IPS-20b (cell line): ENCODE measurements around the gene MMS22L.

ENCODE experiments used
- H3K27ac ChIP-seq: one replicate; pipeline ENCODE4 v1.5.1; 2013; ENCODE audit warnings: low read length
- H3K27me3 ChIP-seq: 2 replicates; pipeline ENCODE4 v1.6.1; 2013; ENCODE audit warnings: mild to moderate bottlenecking, low read length, inconsistent platforms; ENCODE audit not compliant: insufficient read depth
- H3K36me3 ChIP-seq: 2 replicates; pipeline ENCODE4 v1.6.1; 2013; ENCODE audit warnings: low read depth, mild to moderate bottlenecking, inconsistent platforms, low read length, moderate library complexity; ENCODE audit not compliant: insufficient read depth
- H3K4me1 ChIP-seq: 2 replicates; pipeline ENCODE4 v1.6.1; 2013; ENCODE audit warnings: mild to moderate bottlenecking, control low read depth, inconsistent platforms, low read length, moderate library complexity; ENCODE audit not compliant: insufficient read depth
- H3K4me3 ChIP-seq: 2 replicates; pipeline ENCODE4 v1.5.1; 2013; ENCODE audit warnings: mild to moderate bottlenecking, low read length, inconsistent platforms
- H3K9ac ChIP-seq: 2 replicates; pipeline ENCODE4 v1.6.1; 2013; ENCODE audit warnings: low read depth, mild to moderate bottlenecking, inconsistent platforms, low read length, moderate library complexity
- H3K9me3 ChIP-seq: 2 replicates; pipeline ENCODE4 v1.6.1; 2013; ENCODE audit warnings: mild to moderate bottlenecking, low read depth, low read length, inconsistent platforms; ENCODE audit not compliant: insufficient read depth

Gene MMS22L

DNA sequence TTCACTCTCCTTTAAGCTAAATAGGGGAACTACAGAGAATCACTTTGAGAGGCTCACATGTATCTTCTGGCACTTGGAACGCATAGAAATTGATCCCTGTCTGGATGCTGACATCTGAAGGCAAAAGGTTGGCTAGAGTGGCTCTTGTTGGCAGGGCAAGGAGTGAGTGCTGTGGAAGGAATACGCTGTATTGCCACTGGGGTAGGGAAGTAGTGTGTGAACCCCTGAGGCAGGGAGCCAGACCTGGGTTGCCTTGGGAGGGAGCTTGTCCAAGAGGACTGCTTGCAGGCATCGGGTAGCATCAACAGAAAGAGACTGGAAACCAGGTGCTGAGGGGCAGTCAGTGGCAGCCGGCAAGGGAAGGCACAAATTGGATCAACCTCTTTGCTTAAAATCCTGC is 8.9 kb upstream of the MMS22L start:
- Histone ChIP-seq H3K27ac (no peak overlapping the region), H3K4me3 (no peak overlapping the region), H3K9ac (no peak overlapping the region), H3K36me3 (no peaks in the 10 kb centered on the region), H3K4me1 (peaks cover 9% of the 10 kb centered on the region; the same call in 1 of the 2 replicates), H3K9me3 (peaks cover 8% of the 10 kb centered on the region; the same call in 1 of the 2 replicates), H3K27me3 (no peaks in the 10 kb centered on the region)

DNA sequence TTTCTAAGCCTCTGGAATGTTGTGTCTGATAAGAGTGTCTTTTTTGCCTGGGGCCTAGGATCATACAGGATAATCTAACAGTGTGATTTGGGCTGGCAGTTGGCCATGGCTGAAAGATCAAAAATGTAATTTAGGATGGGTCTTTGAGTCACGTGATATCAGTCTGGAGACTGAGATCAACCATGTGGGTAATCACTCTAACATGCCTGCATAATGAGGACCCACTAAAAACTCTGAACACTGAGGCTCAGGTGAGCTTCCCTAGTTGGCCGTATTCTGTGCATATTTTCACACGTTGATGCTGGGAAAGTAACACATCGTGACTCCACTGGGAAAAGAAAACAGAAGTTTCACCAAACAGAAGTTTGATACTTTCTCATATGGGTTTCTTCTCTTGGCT is 6.3 kb upstream of the MMS22L start:
- H3K36me3 ChIP-seq = no peaks in the 10 kb centered on the region
- H3K27ac ChIP-seq = no peak overlapping the region
- peaks cover 8% of the 10 kb centered on the region; the same call in 1 of the 2 replicates for H3K9me3 ChIP-seq
- H3K4me3 ChIP-seq = no peak overlapping the region
- H3K9ac ChIP-seq = no peak overlapping the region
- H3K4me1 ChIP-seq = peaks cover 2% of the 10 kb centered on the region; the same call in 1 of the 2 replicates
- no peaks in the 10 kb centered on the region for H3K27me3 ChIP-seq

DNA sequence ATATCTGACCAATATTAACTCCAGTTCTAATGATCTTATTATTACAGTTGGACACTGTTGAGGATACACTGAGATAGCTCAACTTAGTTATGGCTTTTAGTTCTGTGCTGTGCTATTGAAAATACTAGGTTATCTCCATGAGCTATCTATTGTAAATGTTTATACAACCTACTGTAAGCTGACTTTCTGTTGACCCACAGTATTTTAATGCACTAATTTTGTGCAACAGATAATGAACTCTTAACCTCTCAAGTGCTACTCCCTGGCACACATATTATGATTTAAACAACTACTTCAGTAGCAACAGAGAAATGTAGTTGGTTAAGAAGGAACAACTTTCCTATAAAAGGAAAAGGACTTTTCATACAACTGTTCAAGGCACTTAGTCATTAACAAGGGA is 5.2 kb upstream of the MMS22L start:
- H3K4me1 ChIP-seq = peaks cover 4% of the 10 kb centered on the region; the same call in 1 of the 2 replicates
- H3K27me3 ChIP-seq = no peaks in the 10 kb centered on the region
- peaks cover 8% of the 10 kb centered on the region; the same call in 1 of the 2 replicates for H3K9me3 ChIP-seq
- H3K9ac ChIP-seq = no peak overlapping the region
- H3K36me3 ChIP-seq = no peaks in the 10 kb centered on the region
- no peak overlapping the region for H3K27ac ChIP-seq
- H3K4me3 ChIP-seq = no peak overlapping the region

DNA sequence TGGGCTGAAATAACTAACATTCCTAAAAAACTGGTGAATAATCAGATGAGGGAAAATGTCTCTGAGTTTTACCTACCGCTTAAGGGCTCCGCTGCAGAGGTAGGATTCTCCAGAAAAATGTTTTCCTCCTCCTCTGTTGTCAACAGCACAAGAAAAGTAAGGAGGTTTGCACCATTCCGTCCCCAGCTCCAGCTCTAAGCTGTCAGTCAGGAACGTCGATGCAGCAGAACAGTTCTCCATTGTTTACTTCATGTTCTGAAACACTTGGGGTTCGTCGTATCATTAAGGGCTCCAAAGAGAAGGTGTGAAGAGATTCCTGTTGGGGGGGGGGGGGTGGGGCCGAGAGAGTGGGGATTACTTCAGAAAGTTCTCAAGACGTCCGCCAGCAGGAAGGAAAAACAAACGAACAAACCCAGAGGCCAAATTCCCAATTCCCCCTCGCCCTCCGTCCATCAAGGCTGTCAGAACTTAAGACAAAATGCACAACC is 734 bp downstream of the MMS22L start:
- peak overlapping the region; percentile 97 for H3K4me3 ChIP-seq
- peaks cover 44% of the 10 kb centered on the region for H3K36me3 ChIP-seq

DNA sequence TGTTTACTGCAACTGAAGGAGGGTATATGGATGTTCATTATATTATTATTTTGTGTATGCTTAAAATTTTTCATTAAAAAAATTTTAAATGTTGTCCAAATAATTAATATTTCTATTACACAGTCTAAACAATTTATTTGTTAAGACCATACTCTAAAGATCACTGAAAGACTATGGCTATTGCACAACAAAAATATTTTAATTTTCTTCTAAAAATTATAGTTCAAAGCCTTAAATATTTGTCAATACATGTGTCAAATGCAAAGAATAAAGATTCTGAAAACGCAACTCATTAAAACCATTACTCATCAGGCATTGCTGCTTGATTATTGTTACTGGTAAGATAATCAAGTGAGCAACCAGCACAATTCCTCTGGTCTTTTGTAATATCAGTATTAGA is 2.2 kb downstream of the MMS22L start:
- Histone ChIP-seq H3K27ac (no peak overlapping the region), H3K4me1 (peaks cover 9% of the 10 kb centered on the region; the same call in 1 of the 2 replicates), H3K9ac (peak overlapping the region; percentile 95; the same call in 1 of the 2 replicates), H3K4me3 (peak overlapping the region; percentile 97), H3K27me3 (no peaks in the 10 kb centered on the region), H3K36me3 (peaks cover 58% of the 10 kb centered on the region), H3K9me3 (no peaks in the 10 kb centered on the region)

More for the DNA sequence above, 734 bp downstream of the MMS22L start:
- H3K9ac ChIP-seq = peak overlapping the region; percentile 95
- peak overlapping the region; percentile 79 for H3K27ac ChIP-seq
- no peaks in the 10 kb centered on the region for H3K9me3 ChIP-seq
- peaks cover 9% of the 10 kb centered on the region; the same call in 1 of the 2 replicates for H3K4me1 ChIP-seq
- H3K27me3 ChIP-seq = no peaks in the 10 kb centered on the region

DNA sequence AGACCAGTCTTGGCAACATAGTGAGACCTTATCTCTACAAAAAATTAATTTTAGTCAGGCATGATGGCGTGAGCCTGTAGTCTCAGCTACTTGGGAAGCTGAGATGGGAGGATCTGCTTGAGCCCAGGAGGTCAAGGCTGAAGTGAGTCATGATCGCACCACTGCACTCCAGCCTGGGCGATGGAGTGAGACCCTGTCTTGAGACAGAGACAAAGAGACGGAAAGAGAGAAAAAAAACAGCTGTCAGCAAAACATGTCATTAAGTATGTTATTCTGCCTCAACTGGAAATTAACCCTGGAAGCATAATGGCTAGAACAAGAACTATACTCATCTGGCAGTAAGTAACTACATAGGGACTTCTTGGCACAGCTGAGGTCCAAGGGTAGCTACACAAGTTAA is 7.2 kb downstream of the MMS22L start:
- peaks cover 97% of the 10 kb centered on the region for H3K36me3 ChIP-seq
- H3K27me3 ChIP-seq = no peaks in the 10 kb centered on the region
- no peak overlapping the region for H3K27ac ChIP-seq
- H3K9ac ChIP-seq = no peak overlapping the region
- no peak overlapping the region for H3K4me3 ChIP-seq
- no peaks in the 10 kb centered on the region for H3K9me3 ChIP-seq
- H3K4me1 ChIP-seq = no peaks in the 10 kb centered on the region

DNA sequence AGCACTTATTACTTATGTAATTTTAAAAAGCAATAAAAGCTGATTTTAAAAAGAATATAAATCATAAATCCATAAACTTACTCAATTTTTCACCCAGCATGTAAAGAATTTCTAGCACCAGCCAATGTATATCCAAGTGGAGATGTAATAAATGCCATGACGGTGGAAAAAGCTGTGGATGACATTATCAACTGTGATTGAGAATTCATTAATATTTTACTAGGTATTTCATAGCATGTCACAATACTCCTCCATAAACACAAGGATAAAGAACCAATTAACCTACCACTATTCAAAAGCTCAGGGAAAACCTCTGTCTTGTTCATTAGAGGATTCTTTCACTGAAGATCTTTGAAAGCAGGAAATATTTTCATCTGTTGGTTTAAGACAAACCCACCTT is 13.2 kb downstream of the MMS22L start:
- Histone ChIP-seq H3K9me3 (no peaks in the 10 kb centered on the region), H3K27me3 (no peaks in the 10 kb centered on the region), H3K36me3 (peaks cover 100% of the 10 kb centered on the region), H3K4me1 (no peaks in the 10 kb centered on the region), H3K9ac (no peak overlapping the region), H3K27ac (no peak overlapping the region), H3K4me3 (no peak overlapping the region)

DNA sequence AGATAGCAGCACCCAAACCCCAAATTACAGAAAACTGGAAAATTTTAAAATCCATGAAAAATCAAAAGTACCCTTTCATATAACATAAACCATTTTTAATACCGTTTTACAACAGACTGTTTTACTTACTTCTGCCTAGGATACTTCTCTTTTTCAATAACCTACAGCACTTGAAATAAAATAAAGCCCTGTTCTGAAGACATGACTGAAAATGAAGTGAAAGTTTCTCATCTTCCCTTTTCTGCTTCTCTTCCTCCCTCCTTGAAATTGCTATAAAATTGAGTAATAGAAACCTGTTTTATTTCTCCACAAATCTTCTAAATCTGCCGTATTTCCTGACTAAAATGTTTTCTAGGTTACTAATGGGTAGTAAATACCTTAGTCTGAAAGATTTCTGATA is 20.3 kb downstream of the MMS22L start:
- no peak overlapping the region for H3K9ac ChIP-seq
- no peak overlapping the region for H3K4me3 ChIP-seq
- no peak overlapping the region for H3K27ac ChIP-seq
- H3K9me3 ChIP-seq = no peaks in the 10 kb centered on the region
- H3K27me3 ChIP-seq = no peaks in the 10 kb centered on the region
- H3K36me3 ChIP-seq = peaks cover 86% of the 10 kb centered on the region
- H3K4me1 ChIP-seq = no peaks in the 10 kb centered on the region

DNA sequence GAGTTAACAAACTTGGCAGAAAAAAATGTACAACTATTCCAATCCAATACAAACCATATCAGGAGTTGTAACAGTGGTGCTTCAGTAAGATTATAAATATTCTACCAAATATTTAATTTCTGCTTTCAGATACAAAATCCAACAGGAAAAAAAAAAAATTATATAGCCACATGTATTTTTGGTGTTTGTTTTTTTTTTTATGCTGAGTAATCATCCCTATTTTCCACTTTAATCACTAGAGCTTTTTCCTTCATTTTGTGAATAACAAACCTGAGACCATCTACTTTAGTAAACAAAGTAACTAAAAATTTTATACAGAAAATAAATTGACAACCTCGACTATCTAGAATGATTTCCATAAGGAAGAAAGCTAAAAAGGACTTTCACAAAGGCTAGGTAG is 36.2 kb downstream of the MMS22L start:
- H3K4me1 ChIP-seq = no peaks in the 10 kb centered on the region
- H3K36me3 ChIP-seq = peaks cover 56% of the 10 kb centered on the region
- no peak overlapping the region for H3K27ac ChIP-seq
- no peaks in the 10 kb centered on the region for H3K27me3 ChIP-seq
- H3K9ac ChIP-seq = no peak overlapping the region
- no peaks in the 10 kb centered on the region for H3K9me3 ChIP-seq
- H3K4me3 ChIP-seq = no peak overlapping the region

DNA sequence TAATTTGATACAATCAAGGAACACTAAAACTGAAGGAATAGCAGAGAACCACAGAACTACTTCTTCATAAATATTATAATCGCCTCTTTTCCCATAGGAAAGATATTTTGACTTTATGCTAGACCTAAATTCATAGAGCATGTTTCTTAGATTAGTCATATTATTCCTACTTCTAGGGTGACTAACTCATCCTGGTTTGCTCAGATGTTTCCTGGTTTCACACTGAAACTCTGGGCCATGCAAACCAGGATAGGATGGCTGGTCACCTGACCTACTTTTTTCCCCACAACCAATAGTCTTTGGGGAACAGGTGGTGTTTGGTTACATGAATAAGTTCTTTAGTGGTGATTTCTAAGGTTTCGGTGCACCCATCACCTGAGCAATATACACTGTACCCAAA is 42.8 kb downstream of the MMS22L start:
- Histone ChIP-seq H3K9ac (no peak overlapping the region), H3K4me3 (no peak overlapping the region), H3K27ac (no peak overlapping the region), H3K9me3 (no peaks in the 10 kb centered on the region), H3K36me3 (peaks cover 39% of the 10 kb centered on the region), H3K4me1 (no peaks in the 10 kb centered on the region), H3K27me3 (no peaks in the 10 kb centered on the region)

DNA sequence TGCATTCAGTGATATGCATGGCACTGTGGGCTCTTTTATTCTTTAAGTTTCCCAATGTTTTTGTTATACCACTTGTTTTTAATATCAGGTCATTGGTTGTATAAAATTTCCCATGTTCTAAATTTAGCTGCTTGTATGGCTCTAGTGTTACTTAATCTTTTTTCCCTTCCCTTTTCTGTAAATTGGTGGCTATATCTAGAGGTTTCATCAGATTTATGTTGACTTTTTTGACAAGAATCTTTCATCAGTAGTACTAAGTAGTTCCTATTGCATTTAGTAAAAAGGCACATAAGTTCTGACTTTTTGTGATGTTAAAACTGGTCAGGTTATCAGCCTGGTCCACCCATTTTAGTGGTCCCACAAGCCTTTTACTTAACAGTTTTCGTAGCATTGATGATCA is 51.1 kb downstream of the MMS22L start:
- no peaks in the 10 kb centered on the region for H3K4me1 ChIP-seq
- no peaks in the 10 kb centered on the region for H3K27me3 ChIP-seq
- no peak overlapping the region for H3K27ac ChIP-seq
- no peak overlapping the region for H3K4me3 ChIP-seq
- H3K36me3 ChIP-seq = peaks cover 35% of the 10 kb centered on the region
- H3K9me3 ChIP-seq = no peaks in the 10 kb centered on the region
- no peak overlapping the region for H3K9ac ChIP-seq

DNA sequence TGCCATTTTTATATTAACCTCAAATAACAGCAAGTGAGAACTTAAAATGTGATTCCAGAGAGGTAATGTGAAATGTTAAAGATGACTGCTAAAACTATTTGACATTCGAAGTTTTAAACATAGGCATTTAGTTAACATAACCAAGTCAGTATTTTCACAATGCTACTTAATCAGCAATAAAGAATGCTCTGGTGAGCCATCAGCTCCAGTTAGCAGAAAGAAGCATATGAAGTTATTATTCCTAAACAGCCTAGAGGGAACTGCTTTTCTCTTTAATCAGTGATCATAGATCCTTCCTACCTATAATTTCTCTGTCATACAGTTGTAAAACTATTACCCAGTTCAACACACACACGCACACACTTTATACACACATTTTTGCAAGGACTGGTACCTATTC is 60.1 kb downstream of the MMS22L start:
- Histone ChIP-seq H3K4me3 (no peak overlapping the region), H3K27ac (no peak overlapping the region), H3K9ac (no peak overlapping the region), H3K9me3 (no peaks in the 10 kb centered on the region), H3K27me3 (no peaks in the 10 kb centered on the region), H3K4me1 (no peaks in the 10 kb centered on the region), H3K36me3 (peaks cover 19% of the 10 kb centered on the region; the same call in 1 of the 2 replicates)
